Mucosa of gallbladder (tissue), 1 donor: ENCODE measurements around the gene RGS21. TPM values are rescaled to one million over a fixed set of nuclear protein-coding genes. Genes with fewer than 3 reads are reported as not detected.

Experiments used
- DNase-seq: peaks from one replicate; pipeline ENCODE4 v3.0.0-alpha.2; 2020; ENCODE audit warnings: low spot score
- total RNA-seq: library from RNA; stranded (reverse); gene quantifications from one replicate; pipeline ENCODE4 v1.2.1, GENCODE V29; 2021
- donor health status: DM: no; HTN: no; CAD: no.

The RGS21 gene
- total RNA-seq, 1 donor from 2014 or later: not detected

DNA sequence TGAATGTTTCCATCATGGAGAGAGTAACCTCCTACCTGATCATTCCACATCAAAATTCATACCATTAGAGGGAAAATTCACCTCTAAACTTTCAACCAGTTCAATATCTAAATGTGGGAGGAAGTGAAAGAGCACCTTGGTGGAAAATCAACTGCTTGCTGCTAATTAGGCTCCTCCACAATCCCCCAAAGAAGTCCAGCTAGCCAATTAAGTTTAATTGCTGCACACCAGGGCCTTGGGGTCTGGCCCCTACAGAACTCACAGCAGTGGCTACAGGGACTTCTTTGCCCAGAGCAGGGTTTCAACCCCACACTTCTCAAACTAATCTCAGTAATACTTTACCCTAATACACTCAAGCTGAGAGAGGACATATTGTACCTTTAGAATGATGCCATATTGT lies 62.1 kb downstream of the RGS21 start:
- DNase-seq: no peak

DNA sequence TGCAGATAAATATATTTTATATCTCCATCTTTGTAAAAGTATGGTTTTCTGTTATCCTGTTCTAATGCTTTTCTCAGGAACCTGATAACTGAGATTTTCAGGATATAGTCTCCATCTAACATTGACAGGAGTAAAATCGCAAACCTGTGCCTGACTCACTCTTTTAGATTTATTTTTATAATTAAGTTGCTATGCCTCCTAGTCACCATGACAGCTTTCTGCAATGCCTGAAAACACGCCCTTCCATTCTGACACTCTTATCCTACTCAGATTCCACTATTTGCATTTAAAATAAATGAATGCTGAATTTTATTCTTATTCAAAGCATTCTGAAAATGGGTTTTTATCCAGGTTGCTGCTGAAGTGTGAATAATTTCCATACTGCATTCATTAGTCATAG lies 62.8 kb downstream of the RGS21 start:
- DNase-seq: no peak

DNA sequence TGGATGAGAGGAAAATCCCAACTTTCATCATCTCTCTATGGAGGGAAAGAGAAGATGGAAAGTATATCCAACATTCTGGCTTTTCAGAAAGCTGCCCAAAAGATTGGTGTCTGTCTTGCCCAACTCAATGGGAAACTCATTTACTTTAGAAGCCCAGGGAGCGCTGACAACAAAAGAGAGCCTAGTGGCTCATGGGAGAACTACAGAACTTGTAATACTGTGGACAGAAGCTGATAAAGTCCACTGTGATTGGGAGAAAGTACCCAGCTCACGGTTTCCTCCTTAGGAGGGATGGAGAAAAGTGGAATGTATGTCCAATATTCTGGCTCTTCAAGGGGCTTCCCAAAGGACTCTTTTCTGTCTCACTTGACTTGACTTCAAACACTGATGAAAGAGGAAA lies 66.0 kb downstream of the RGS21 start:
- DNase-seq: no peak

DNA sequence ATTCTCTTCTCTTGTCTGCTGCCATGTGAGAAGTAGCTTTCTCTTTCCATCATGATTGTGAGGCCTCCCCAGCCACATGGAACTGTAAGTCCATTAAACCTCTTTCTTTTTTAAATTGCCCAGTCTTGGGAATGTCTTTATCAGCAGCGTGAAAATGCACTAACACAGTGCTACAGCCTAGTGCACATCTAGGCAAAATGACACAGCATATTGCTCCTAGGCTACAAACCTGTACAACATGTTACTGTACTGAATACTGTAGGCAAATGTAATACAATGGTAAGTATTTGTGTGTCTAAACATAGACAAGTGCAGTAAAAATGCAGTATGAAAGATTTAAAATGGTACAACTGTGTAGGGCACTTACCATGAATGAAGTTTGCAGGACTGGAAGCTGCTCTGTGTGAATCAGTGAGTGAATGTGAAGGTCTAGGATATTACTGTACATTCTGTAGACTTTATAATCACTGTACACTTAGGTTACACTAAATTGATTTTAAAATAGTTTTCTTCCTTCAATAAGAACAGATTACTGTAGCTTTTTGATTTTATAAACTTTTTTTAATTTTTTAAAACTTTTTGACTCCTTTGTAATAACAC lies 69.4 kb downstream of the RGS21 start:
- DNase-seq: no peak

- DNase-seq: no peak
Measured at GRCh38 chr1:192395211-192395610, 78.4 kb downstream of the RGS21 start.

DNA sequence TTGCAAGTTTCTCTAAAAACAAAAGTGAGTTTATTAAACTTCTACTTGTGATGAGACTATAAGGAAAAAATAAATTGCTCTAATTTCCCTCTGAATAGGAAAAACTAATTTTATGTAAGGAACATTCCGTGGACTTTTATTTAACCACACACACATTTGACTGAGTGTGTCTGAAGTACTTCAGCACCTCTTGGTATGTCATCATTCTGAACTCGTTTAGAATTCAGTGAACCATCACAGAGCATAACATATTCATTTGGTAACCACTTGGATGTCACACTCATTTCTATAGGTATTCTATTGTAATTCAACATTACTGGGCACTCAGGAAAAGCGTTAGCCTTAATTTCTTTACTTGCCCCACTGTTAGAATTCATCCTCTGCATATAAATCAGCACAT lies 79.1 kb downstream of the RGS21 start:
- DNase-seq: no peak

- DNase-seq: no peak
Measured at GRCh38 chr1:192399161-192399560, 82.4 kb downstream of the RGS21 start.

DNA sequence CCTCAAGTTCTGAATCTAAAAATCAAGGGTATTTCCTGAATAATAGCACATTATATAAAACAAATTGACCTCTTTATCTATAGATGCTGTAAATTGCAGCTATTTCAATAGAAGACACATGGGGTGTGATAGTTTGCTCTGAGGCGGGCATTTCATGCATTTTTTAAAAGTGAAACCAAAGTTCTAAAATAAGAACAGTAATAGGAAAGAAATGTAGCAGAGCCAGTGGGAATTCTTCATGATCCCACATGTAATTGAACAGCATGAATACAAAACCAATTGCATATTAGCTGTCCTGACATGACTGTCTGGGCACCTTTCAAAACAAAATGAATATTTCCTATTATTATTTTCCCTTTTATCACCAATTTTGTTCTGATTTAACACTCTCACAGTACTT lies 85.0 kb downstream of the RGS21 start:
- no peak for DNase-seq

GRCh38 chr1:192402571-192402970 lies 85.8 kb downstream of the RGS21 start:
- no peak for DNase-seq

- no peak for DNase-seq
Measured at GRCh38 chr1:192407206-192407605, 90.4 kb downstream of the RGS21 start.

Other genes starting within 250 kb of the RGS21 start
- 2.4 TPM for gene RGS18, start 158.5 kb upstream of the RGS21 start, total RNA-seq